ENCODE results near the gene CNPY1. TPM values are rescaled to one million over a fixed set of nuclear protein-coding genes. Genes with fewer than 3 reads are reported as not detected.

CNPY1 gene
- polyA plus RNA-seq, 4 donors: not detected

- Histone ChIP-seq H3K9me3 (ENCODE audit: control insufficient read depth in 2 of 2, insufficient read depth in 1 of 2, low read depth in 1 of 2, low read length in 1 of 2) (peaks cover 0 to 7% of the 10 kb centered on the region in 2 donors), H3K27me3 (ENCODE audit: control insufficient read depth in 3 of 3, insufficient read depth in 3 of 3, low read length in 3 of 3) (peaks cover 0 to 3% (median 2%) of the 10 kb centered on the region in 3 donors), H3K4me1 (ENCODE audit: control insufficient read depth in 3 of 3, insufficient read depth in 2 of 3, low read depth in 1 of 3, low read length in 2 of 3) (no peaks in the 10 kb centered on the region), H3K27ac (ENCODE audit: low read depth in 1 of 3, low read length in 2 of 3) (no peak overlapping the region), H3K4me3 (ENCODE audit: low read depth in 1 of 3, low read length in 3 of 3) (no peak overlapping the region), H3K36me3 (ENCODE audit: control insufficient read depth in 3 of 3, insufficient read depth in 2 of 3, low read depth in 1 of 3, low read length in 3 of 3) (no peaks in the 10 kb centered on the region)
- DNase-seq: no peak
- 82 to 91% (median 90%) methylated on average over 8 of the region's 8 CpGs for WGBS, 3 donors
- FAIRE-seq: no peak
Observed at GRCh38 chr7:155558351-155558750, 12.0 kb upstream of the CNPY1 start.

- no peaks in the 10 kb centered on the region for H3K36me3 ChIP-seq (ENCODE audit: control insufficient read depth in 3 of 3, insufficient read depth in 2 of 3, low read depth in 1 of 3, low read length in 3 of 3)
- peaks cover 0 to 7% of the 10 kb centered on the region in 2 donors for H3K9me3 ChIP-seq (ENCODE audit: control insufficient read depth in 2 of 2, insufficient read depth in 1 of 2, low read depth in 1 of 2, low read length in 1 of 2)
- peaks cover 0 to 3% (median 2%) of the 10 kb centered on the region in 3 donors for H3K27me3 ChIP-seq (ENCODE audit: control insufficient read depth in 3 of 3, insufficient read depth in 3 of 3, low read length in 3 of 3)
- 85 to 88% (median 86%) methylated on average over 10 of the region's 10 CpGs for WGBS, 3 donors
- DNase-seq (no peak), FAIRE-seq (no peak)
- no peak overlapping the region for H3K4me3 ChIP-seq (ENCODE audit: low read depth in 1 of 3, low read length in 3 of 3)
- H3K4me1 ChIP-seq (ENCODE audit: control insufficient read depth in 3 of 3, insufficient read depth in 2 of 3, low read depth in 1 of 3, low read length in 2 of 3): no peaks in the 10 kb centered on the region
- H3K27ac ChIP-seq (ENCODE audit: low read depth in 1 of 3, low read length in 2 of 3): no peak overlapping the region
Observed at GRCh38 chr7:155557778-155558177, 11.4 kb upstream of the CNPY1 start.

- FAIRE-seq (no peak), DNase-seq (no peak)
- Histone ChIP-seq H3K27me3 (ENCODE audit: control insufficient read depth in 3 of 3, insufficient read depth in 3 of 3, low read length in 3 of 3) (peaks cover 0 to 3% (median 2%) of the 10 kb centered on the region in 3 donors), H3K4me3 (ENCODE audit: low read depth in 1 of 3, low read length in 3 of 3) (no peak overlapping the region), H3K27ac (ENCODE audit: low read depth in 1 of 3, low read length in 2 of 3) (no peak overlapping the region), H3K4me1 (ENCODE audit: control insufficient read depth in 3 of 3, insufficient read depth in 2 of 3, low read depth in 1 of 3, low read length in 2 of 3) (no peaks in the 10 kb centered on the region), H3K9me3 (ENCODE audit: control insufficient read depth in 2 of 2, insufficient read depth in 1 of 2, low read depth in 1 of 2, low read length in 1 of 2) (peaks cover 0 to 13% of the 10 kb centered on the region in 2 donors), H3K36me3 (ENCODE audit: control insufficient read depth in 3 of 3, insufficient read depth in 2 of 3, low read depth in 1 of 3, low read length in 3 of 3) (no peaks in the 10 kb centered on the region)
- 50 to 78% (median 71%) methylated on average over 9 of the region's 9 CpGs for WGBS, 3 donors
Observed at GRCh38 chr7:155556763-155557162, 10.4 kb upstream of the CNPY1 start.

- Histone ChIP-seq H3K9me3 (ENCODE audit: control insufficient read depth in 2 of 2, insufficient read depth in 1 of 2, low read depth in 1 of 2, low read length in 1 of 2) (peaks cover 0 to 13% of the 10 kb centered on the region in 2 donors), H3K27me3 (ENCODE audit: control insufficient read depth in 3 of 3, insufficient read depth in 3 of 3, low read length in 3 of 3) (peaks cover 0 to 3% (median 1%) of the 10 kb centered on the region in 3 donors), H3K36me3 (ENCODE audit: control insufficient read depth in 3 of 3, insufficient read depth in 2 of 3, low read depth in 1 of 3, low read length in 3 of 3) (no peaks in the 10 kb centered on the region), H3K4me3 (ENCODE audit: low read depth in 1 of 3, low read length in 3 of 3) (no peak overlapping the region), H3K27ac (ENCODE audit: low read depth in 1 of 3, low read length in 2 of 3) (no peak overlapping the region), H3K4me1 (ENCODE audit: control insufficient read depth in 3 of 3, insufficient read depth in 2 of 3, low read depth in 1 of 3, low read length in 2 of 3) (no peaks in the 10 kb centered on the region)
- WGBS, 3 donors: 89 to 94% (median 90%) methylated on average over 33 of the region's 33 CpGs
- FAIRE-seq: no peak
- no peak for DNase-seq
Observed at GRCh38 chr7:155555116-155555695, 8.8 kb upstream of the CNPY1 start.

GRCh38 chr7:155553871-155554270 is 7.5 kb upstream of the CNPY1 start:
- DNase-seq (no peak), FAIRE-seq (no peak)
- peaks cover 0 to 13% of the 10 kb centered on the region in 2 donors for H3K9me3 ChIP-seq (ENCODE audit: control insufficient read depth in 2 of 2, insufficient read depth in 1 of 2, low read depth in 1 of 2, low read length in 1 of 2)
- H3K27ac ChIP-seq (ENCODE audit: low read depth in 1 of 3, low read length in 2 of 3): no peak overlapping the region
- peaks cover 0 to 1% (median 0%) of the 10 kb centered on the region in 3 donors for H3K27me3 ChIP-seq (ENCODE audit: control insufficient read depth in 3 of 3, insufficient read depth in 3 of 3, low read length in 3 of 3)
- H3K36me3 ChIP-seq (ENCODE audit: control insufficient read depth in 3 of 3, insufficient read depth in 2 of 3, low read depth in 1 of 3, low read length in 3 of 3): no peaks in the 10 kb centered on the region
- H3K4me1 ChIP-seq (ENCODE audit: control insufficient read depth in 3 of 3, insufficient read depth in 2 of 3, low read depth in 1 of 3, low read length in 2 of 3): no peaks in the 10 kb centered on the region
- WGBS, 3 donors: 86 to 91% (median 88%) methylated on average over 3 of the region's 3 CpGs
- no peak overlapping the region for H3K4me3 ChIP-seq (ENCODE audit: low read depth in 1 of 3, low read length in 3 of 3)

GRCh38 chr7:155551785-155552611 is 5.6 kb upstream of the CNPY1 start:
- DNase-seq: peak in 1 of 2 donors; percentile 44
- WGBS, 3 donors: 55 to 69% (median 63%) methylated on average over 14 to 15 of the region's 15 CpGs
- Histone ChIP-seq H3K36me3 (ENCODE audit: control insufficient read depth in 3 of 3, insufficient read depth in 2 of 3, low read depth in 1 of 3, low read length in 3 of 3) (no peaks in the 10 kb centered on the region), H3K27ac (ENCODE audit: low read depth in 1 of 3, low read length in 2 of 3) (no peak overlapping the region), H3K27me3 (ENCODE audit: control insufficient read depth in 3 of 3, insufficient read depth in 3 of 3, low read length in 3 of 3) (no peaks in the 10 kb centered on the region), H3K4me1 (ENCODE audit: control insufficient read depth in 3 of 3, insufficient read depth in 2 of 3, low read depth in 1 of 3, low read length in 2 of 3) (no peaks in the 10 kb centered on the region), H3K4me3 (ENCODE audit: low read depth in 1 of 3, low read length in 3 of 3) (no peak overlapping the region), H3K9me3 (ENCODE audit: control insufficient read depth in 2 of 2, insufficient read depth in 1 of 2, low read depth in 1 of 2, low read length in 1 of 2) (peaks cover 0 to 13% of the 10 kb centered on the region in 2 donors)
- FAIRE-seq: no peak

GRCh38 chr7:155550916-155551315 is 4.6 kb upstream of the CNPY1 start:
- no peak overlapping the region for H3K4me3 ChIP-seq (ENCODE audit: low read depth in 1 of 3, low read length in 3 of 3)
- H3K4me1 ChIP-seq (ENCODE audit: control insufficient read depth in 3 of 3, insufficient read depth in 2 of 3, low read depth in 1 of 3, low read length in 2 of 3): no peaks in the 10 kb centered on the region
- H3K27me3 ChIP-seq (ENCODE audit: control insufficient read depth in 3 of 3, insufficient read depth in 3 of 3, low read length in 3 of 3): no peaks in the 10 kb centered on the region
- H3K36me3 ChIP-seq (ENCODE audit: control insufficient read depth in 3 of 3, insufficient read depth in 2 of 3, low read depth in 1 of 3, low read length in 3 of 3): no peaks in the 10 kb centered on the region
- no peak overlapping the region for H3K27ac ChIP-seq (ENCODE audit: low read depth in 1 of 3, low read length in 2 of 3)
- DNase-seq (no peak), FAIRE-seq (no peak)
- 82 to 98% (median 87%) methylated on average over 10 to 12 of the region's 12 CpGs for WGBS, 3 donors
- peaks cover 0 to 13% of the 10 kb centered on the region in 2 donors for H3K9me3 ChIP-seq (ENCODE audit: control insufficient read depth in 2 of 2, insufficient read depth in 1 of 2, low read depth in 1 of 2, low read length in 1 of 2)

- Histone ChIP-seq H3K27ac (ENCODE audit: low read depth in 1 of 3, low read length in 2 of 3) (no peak overlapping the region), H3K36me3 (ENCODE audit: control insufficient read depth in 3 of 3, insufficient read depth in 2 of 3, low read depth in 1 of 3, low read length in 3 of 3) (no peaks in the 10 kb centered on the region), H3K4me1 (ENCODE audit: control insufficient read depth in 3 of 3, insufficient read depth in 2 of 3, low read depth in 1 of 3, low read length in 2 of 3) (no peaks in the 10 kb centered on the region), H3K4me3 (ENCODE audit: low read depth in 1 of 3, low read length in 3 of 3) (no peak overlapping the region), H3K9me3 (ENCODE audit: control insufficient read depth in 2 of 2, insufficient read depth in 1 of 2, low read depth in 1 of 2, low read length in 1 of 2) (peaks cover 0 to 11% of the 10 kb centered on the region in 2 donors), H3K27me3 (ENCODE audit: control insufficient read depth in 3 of 3, insufficient read depth in 3 of 3, low read length in 3 of 3) (no peaks in the 10 kb centered on the region)
- DNase-seq (no peak), FAIRE-seq (no peak)
- WGBS, 3 donors: 86 to 91% (median 86%) methylated on average over 10 of the region's 10 CpGs
Observed at GRCh38 chr7:155549226-155549625, 2.9 kb upstream of the CNPY1 start.
